ENCODE results near the gene NSD1.

DNA sequence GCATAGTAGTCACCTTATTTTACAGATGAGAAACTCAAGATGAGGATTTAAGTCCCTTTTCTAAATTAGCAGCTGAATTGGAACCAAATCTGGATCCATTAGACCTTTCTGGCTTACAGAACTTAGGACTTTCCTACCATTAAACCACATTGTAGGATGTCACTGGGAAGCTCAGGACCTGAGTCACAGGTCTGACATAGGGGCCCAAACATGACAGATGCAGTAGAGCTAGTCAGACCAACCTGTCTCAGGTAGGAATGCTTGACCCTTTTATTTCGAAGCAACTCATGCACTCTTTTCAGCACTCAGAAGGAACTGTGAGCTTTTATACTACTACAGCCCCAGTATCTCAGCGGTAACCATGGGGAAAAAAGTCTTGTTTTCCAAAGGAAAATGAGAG lies 167.4 kb downstream of the NSD1 start:
- TF ChIP-seq EGR1 (IDR thresholded peaks at IDR 0.05; ENCODE audit: borderline replicate concordance in 1 of 2, low read depth in 2 of 2, low read length in 2 of 2) (no peak), EP300 (IDR thresholded peaks at IDR 0.05; ENCODE audit: borderline replicate concordance in 1 of 2, control insufficient read depth in 1 of 2, low read depth in 2 of 2, low read length in 2 of 2) (no peak), CREM (IDR thresholded peaks at IDR 0.05; ENCODE audit: low read depth) (no peak), NFIC (IDR thresholded peaks at IDR 0.05; ENCODE audit: low read depth, low read length) (no peak), HDAC6 (IDR thresholded peaks at IDR 0.05; ENCODE audit: unreplicated experiment) (no peak), POLR2AphosphoS5 (IDR thresholded peaks at IDR 0.05; ENCODE audit: low read length) (no peak), EZH2 (IDR thresholded peaks at IDR 0.05; ENCODE audit: borderline replicate concordance, control insufficient read depth, low read depth, low read length) (no peak), POLR2A (IDR thresholded peaks at IDR 0.05; ENCODE audit: low read depth, low read length) (no peak)
- TF ChIP-seq, protein P1, sequence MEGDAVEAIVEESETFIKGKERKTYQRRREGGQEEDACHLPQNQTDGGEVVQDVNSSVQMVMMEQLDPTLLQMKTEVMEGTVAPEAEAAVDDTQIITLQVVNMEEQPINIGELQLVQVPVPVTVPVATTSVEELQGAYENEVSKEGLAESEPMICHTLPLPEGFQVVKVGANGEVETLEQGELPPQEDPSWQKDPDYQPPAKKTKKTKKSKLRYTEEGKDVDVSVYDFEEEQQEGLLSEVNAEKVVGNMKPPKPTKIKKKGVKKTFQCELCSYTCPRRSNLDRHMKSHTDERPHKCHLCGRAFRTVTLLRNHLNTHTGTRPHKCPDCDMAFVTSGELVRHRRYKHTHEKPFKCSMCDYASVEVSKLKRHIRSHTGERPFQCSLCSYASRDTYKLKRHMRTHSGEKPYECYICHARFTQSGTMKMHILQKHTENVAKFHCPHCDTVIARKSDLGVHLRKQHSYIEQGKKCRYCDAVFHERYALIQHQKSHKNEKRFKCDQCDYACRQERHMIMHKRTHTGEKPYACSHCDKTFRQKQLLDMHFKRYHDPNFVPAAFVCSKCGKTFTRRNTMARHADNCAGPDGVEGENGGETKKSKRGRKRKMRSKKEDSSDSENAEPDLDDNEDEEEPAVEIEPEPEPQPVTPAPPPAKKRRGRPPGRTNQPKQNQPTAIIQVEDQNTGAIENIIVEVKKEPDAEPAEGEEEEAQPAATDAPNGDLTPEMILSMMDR (IDR thresholded peaks at IDR 0.05 in 2 of 3, conservative IDR thresholded peaks at IDR 0.05 in 1 of 3; ENCODE audit: control insufficient read depth in 2 of 3, extremely low read depth in 1 of 3, insufficient read depth in 1 of 3, low read depth in 3 of 3, low read length in 3 of 3) = no peak
